RWPE2 (cell line): ENCODE data around the gene OTC.

Experiments
- ATAC-seq: fragments of 200-7000 bp; cut with Tn5 transposase; 3 replicates; pipeline ENCODE4 v1.9.1; 2021; ENCODE audit warnings: low read depth
- DNase-seq: peaks from one replicate; pipeline ENCODE4 v3.0.0-alpha.2; 2020; ENCODE audit warnings: low spot score
- H3K27ac ChIP-seq: fragments of 450-650 bp; 2 replicates; pipeline ENCODE4 v1.5.1; 2017; ENCODE audit warnings: mild to moderate bottlenecking; ENCODE audit not compliant: poor library complexity, severe bottlenecking
- H3K27me3 ChIP-seq: fragments of 250-450 bp; sonication (Bioruptor Pico); 2 replicates; pipeline ENCODE4 v1.5.1; 2021; ENCODE audit warnings: mild to moderate bottlenecking, moderate library complexity; ENCODE audit not compliant: insufficient read depth, poor library complexity, severe bottlenecking
- H3K36me3 ChIP-seq: fragments of 250-450 bp; sonication (Bioruptor Pico); 2 replicates; pipeline ENCODE4 v1.5.1; 2020; ENCODE audit warnings: low read depth, mild to moderate bottlenecking, moderate library complexity
- H3K4me1 ChIP-seq: fragments of 250-450 bp; sonication (Bioruptor Pico); 2 replicates; pipeline ENCODE4 v1.5.1; 2021; ENCODE audit warnings: mild to moderate bottlenecking, moderate library complexity; ENCODE audit not compliant: insufficient read depth, poor library complexity, severe bottlenecking
- H3K4me3 ChIP-seq: fragments of 250-450 bp; sonication (Bioruptor Pico); 2 replicates; pipeline ENCODE4 v1.5.1; 2021; ENCODE audit warnings: mild to moderate bottlenecking, moderate library complexity; ENCODE audit not compliant: severe bottlenecking
- H3K9me3 ChIP-seq: fragments of 250-450 bp; sonication (Bioruptor Pico); 2 replicates; pipeline ENCODE4 v1.5.1; 2021; ENCODE audit warnings: mild to moderate bottlenecking, moderate library complexity; ENCODE audit not compliant: severe bottlenecking
- CTCF ChIP-seq: fragments of 450-650 bp; IDR thresholded peaks from one replicate; pipeline ENCODE4 v1.5.1; 2017; ENCODE audit warnings: mild to moderate bottlenecking, moderate library complexity; ENCODE audit not compliant: poor library complexity, severe bottlenecking

Gene OTC

DNA sequence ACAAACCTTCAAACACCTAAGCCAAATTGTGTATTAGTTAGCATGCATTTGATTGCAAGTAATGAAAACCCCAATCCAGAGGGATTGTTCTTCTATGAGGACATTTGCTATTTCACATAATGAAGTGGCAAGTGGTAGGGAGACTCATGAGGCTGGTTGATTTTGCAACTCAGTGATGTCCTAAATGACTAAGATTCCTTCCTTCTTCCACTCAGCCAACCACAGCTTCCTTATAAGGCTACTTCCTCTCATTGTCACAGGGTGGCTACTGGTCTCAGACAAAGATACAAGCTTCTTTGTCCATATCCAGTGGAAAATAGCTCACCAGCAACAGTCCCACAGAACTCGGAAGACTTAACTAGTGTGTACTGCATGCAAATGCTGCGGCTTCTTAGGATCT lies 5.3 kb upstream of the OTC start:
- Histone ChIP-seq H3K27me3 (no peaks in the 10 kb centered on the region), H3K27ac (no peak overlapping the region), H3K4me3 (no peak overlapping the region), H3K36me3 (no peaks in the 10 kb centered on the region), H3K4me1 (no peaks in the 10 kb centered on the region), H3K9me3 (no peaks in the 10 kb centered on the region)
- peak; percentile 72 for ATAC-seq
- TF ChIP-seq CTCF = no peak
- no peak for DNase-seq

- TF ChIP-seq CTCF = no peak
- Histone ChIP-seq H3K27ac (no peak overlapping the region), H3K9me3 (no peaks in the 10 kb centered on the region), H3K4me3 (no peak overlapping the region), H3K27me3 (no peaks in the 10 kb centered on the region), H3K4me1 (no peaks in the 10 kb centered on the region), H3K36me3 (no peaks in the 10 kb centered on the region)
- ATAC-seq (no peak), DNase-seq (no peak)
Measured at GRCh38 chrX:38351346-38351745, 1.1 kb upstream of the OTC start.

- H3K4me1 ChIP-seq = no peaks in the 10 kb centered on the region
- H3K27ac ChIP-seq = no peak overlapping the region
- TF ChIP-seq CTCF = no peak
- DNase-seq (no peak), ATAC-seq (no peak)
- H3K36me3 ChIP-seq = no peaks in the 10 kb centered on the region
- no peaks in the 10 kb centered on the region for H3K27me3 ChIP-seq
- H3K4me3 ChIP-seq = no peak overlapping the region
- no peaks in the 10 kb centered on the region for H3K9me3 ChIP-seq
Measured at GRCh38 chrX:38356401-38356800, 4.0 kb downstream of the OTC start.

GRCh38 chrX:38357747-38358673 lies 5.6 kb downstream of the OTC start:
- Histone ChIP-seq H3K9me3 (no peaks in the 10 kb centered on the region), H3K27ac (no peak overlapping the region), H3K4me3 (no peak overlapping the region), H3K36me3 (no peaks in the 10 kb centered on the region), H3K27me3 (no peaks in the 10 kb centered on the region), H3K4me1 (no peaks in the 10 kb centered on the region)
- DNase-seq (no peak), ATAC-seq (no peak)
- no peak for TF ChIP-seq CTCF

- Histone ChIP-seq H3K4me3 (no peak overlapping the region), H3K27me3 (no peaks in the 10 kb centered on the region), H3K9me3 (no peaks in the 10 kb centered on the region), H3K36me3 (no peaks in the 10 kb centered on the region), H3K4me1 (no peaks in the 10 kb centered on the region), H3K27ac (no peak overlapping the region)
- TF ChIP-seq CTCF = no peak
- ATAC-seq (no peak), DNase-seq (no peak)
Measured at GRCh38 chrX:38363046-38363445, 10.6 kb downstream of the OTC start.
